ENCODE results near the gene ADSS1.

ADSS1 gene

DNA sequence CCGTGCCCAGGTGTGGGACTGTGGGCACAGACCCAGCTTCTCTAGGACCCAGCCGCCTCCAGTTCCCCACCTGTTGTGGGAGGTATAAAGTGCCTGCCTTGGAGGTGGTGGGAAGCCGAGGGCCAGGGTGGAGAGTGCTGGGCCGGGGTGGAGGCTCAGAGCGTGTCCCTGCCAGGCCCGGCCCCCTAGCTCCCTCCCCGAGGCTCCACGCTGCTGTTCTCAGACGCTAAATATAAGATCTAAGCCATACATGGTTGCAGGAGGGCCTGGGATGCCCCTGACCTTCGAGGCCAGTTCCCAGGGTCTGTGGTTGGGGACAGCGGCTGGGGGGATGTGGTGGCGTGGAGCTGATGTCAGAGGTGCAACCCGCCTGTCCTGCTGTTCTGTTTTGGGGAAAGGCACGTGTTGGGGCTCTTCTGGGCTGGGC is 23.8 kb upstream of the ADSS1 start:
- DNase-seq: no peak

DNA sequence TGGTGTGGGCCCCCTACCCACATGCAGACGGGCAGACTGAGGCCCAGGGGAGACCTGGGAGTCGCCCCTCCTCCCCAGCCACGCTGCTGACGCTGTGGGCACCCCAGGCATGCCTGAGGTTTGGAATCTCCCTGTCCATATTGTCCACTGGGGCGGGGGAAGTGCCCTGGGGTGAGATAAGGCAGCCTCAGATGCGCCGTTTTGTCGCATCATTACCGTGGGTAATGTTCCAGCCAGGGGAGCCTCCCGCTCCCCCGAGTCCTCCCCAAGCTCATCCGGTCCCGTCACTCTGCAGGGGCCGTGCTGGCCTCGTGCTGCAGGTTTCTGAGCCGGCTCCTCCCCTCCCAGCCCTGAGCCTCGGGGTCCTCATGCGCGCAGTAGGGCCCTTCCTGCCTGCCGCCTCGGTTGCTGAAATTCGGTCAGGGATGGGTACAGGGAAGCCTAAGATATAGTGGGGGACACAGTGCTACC is 23.2 kb upstream of the ADSS1 start:
- no peak for DNase-seq

DNA sequence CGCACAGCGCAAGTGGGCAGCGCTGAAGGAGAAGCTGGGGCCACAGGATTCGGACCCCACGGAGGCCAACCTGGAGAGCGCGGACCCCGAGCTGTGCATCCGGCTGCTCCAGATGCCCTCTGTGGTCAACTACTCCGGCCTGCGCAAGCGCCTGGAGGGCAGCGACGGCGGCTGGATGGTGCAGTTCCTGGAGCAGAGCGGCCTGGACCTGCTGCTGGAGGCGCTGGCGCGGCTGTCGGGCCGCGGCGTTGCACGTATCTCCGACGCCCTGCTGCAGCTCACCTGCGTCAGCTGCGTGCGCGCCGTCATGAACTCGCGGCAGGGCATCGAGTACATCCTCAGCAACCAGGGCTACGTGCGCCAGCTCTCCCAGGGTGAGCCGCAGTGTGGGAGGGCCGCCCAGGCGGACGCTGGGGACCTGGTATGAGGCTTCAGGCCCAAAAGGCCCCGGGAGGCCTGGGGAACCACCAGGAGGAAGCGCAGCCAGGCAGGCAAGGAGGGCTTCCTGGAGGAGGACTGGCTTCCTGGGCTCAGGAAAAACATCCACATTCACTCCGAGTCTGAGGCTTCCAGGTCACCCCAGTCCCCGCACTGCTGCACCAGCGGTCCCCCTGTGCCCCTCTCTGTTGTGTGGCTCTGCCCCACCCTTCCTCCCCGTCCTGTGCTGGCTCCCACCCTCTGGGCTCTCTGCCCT is 22.5 kb upstream of the ADSS1 start:
- DNase-seq: no peak

DNA sequence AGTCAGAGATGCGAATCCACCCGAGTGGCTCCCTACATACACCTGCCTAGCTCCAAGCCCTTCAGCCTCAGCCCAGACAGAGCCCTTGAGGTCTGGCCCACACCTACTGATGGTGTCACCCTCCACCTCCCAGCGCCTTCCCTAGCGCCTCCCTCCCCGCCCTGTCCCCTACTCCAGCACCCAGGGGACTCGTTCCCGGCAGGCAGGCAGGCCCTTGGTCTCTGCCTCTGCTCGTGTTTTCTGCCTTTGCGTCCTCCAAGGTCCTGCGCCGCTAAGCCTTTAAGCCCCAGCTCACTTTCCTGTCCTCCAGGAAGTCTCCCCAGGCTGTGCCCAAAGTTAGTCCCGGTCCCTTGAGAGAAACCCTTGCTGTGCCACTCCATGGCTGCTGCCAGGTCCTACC is 21.9 kb upstream of the ADSS1 start:
- DNase-seq: no peak

DNA sequence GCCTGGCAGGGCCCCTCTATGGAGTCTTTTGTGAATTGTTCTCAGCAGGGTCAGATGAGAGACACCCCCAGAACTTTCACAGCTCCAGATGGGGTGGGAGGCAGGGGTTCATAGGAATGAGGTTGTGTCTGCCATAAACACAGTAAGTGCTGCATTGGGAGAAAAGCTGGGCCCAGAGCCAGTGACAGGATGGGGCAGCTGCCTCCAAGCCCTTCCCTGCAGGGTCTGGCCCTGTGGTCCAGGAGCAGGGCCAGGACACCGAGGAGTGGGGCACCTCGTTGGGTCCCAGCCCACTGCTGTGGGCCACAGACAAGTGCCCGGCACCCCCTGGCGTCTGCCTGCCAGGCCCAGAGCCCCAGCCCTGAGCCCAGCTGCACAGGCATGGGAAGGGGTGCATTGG is 21.4 kb upstream of the ADSS1 start:
- DNase-seq: no peak

DNA sequence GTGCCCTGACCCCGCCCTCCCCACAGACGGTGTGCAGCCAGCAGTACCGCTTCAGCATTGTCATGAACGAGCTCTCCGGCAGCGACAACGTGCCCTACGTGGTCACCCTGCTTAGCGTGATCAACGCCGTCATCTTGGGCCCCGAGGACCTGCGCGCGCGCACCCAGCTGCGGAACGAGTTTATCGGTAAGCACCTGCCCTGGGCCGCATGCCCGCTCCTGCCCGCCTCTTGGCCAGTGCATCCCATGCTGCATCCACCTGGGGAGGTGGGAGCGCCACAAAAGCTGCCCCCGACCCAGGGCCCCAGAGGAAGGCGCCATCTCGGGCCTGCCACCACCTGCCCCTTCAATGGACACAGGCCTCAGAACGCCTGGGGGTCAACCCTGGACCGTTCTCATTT is 20.8 kb upstream of the ADSS1 start:
- DNase-seq: no peak

DNA sequence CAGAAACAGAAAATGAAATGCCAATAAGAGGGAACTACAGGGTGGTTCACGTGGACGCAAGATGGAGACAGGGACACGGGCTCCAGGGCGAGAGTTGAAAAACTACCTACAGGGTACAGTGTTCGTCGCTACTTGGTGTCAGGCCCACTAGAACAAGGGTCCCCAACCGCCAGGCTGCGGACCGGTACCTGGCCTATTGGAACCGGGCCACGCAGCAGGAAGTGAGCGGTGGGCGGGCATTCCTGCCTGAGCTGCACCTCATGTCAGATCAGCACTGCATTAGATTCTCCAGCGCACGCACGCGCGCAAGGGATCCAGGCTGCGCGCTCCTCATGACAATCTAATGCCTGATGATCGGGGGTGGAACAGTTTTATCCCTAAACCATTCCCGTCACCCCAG is 19.8 kb upstream of the ADSS1 start:
- no peak for DNase-seq

DNA sequence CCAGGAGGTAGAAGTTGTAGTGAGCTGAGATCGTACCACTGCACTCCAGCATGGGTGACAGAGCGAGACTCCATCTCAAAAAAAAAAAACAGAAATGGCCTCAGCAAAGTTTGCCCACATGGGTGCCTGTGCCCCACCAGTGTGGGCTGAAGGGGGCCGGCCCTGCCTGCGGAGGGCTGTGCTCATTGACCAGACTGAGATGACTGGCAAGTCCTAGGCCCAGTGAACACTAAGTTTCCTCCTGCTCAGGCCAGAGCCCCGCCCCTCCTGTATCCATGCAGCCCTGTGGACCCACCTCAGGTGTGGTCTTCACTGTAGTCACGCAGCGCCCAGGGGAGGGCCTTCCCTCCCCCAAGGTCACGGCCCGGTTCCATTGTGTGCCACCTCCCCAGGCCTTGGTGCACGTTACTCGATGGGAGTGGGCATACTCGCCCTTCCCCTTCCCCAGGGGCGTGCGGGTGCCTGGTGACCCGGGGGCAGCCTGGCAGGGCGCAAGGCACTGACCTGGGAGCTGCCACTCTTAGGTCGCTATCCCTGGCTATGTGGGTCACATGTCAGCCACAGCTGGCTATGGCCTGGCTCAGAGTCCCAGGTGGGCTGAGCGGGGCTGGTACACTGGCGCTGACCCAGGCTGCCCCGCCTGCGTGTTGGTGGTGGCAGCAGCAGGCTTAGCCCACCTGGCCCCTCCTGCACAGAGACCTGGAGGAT is 18.5 kb upstream of the ADSS1 start:
- DNase-seq: no peak

DNA sequence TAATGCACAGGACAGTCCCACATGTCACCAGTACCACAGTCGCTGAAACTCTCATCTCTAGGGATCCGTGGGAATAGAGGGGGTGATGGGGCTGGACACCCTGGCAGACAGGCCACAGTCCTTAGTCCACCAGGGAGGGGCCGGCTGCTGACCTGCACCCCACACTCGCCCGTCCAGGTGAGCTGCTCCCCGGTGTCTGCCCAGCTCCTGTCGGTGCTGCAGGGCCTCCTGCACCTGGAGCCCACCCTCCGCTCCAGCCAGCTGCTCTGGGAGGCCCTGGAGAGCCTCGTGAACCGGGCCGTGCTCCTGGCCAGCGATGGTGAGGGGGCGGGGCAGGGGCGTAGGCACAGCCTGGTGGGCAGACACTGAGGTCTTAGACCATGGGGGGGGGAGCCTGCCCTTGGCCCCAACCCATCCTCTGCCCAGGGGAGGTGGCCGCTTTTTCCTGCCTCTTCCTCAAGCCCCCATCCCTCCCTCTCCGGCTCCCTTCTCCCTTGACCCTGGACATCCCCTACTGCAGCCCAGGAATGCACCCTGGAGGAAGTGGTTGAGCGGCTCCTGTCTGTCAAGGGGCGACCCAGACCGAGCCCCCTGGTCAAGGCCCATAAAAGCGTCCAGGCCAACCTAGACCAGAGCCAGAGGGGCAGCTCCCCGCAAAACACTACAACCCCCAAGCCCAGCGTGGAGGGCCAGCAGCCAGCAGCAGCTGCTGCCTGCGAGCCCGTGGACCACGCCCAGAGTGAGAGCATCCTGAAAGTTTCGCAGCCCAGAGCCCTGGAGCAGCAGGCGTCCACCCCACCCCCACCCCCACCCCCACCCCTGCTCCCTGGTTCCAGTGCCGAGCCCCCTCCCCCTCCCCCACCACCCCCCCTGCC is 17.1 kb upstream of the ADSS1 start:
- DNase-seq: no peak

DNA sequence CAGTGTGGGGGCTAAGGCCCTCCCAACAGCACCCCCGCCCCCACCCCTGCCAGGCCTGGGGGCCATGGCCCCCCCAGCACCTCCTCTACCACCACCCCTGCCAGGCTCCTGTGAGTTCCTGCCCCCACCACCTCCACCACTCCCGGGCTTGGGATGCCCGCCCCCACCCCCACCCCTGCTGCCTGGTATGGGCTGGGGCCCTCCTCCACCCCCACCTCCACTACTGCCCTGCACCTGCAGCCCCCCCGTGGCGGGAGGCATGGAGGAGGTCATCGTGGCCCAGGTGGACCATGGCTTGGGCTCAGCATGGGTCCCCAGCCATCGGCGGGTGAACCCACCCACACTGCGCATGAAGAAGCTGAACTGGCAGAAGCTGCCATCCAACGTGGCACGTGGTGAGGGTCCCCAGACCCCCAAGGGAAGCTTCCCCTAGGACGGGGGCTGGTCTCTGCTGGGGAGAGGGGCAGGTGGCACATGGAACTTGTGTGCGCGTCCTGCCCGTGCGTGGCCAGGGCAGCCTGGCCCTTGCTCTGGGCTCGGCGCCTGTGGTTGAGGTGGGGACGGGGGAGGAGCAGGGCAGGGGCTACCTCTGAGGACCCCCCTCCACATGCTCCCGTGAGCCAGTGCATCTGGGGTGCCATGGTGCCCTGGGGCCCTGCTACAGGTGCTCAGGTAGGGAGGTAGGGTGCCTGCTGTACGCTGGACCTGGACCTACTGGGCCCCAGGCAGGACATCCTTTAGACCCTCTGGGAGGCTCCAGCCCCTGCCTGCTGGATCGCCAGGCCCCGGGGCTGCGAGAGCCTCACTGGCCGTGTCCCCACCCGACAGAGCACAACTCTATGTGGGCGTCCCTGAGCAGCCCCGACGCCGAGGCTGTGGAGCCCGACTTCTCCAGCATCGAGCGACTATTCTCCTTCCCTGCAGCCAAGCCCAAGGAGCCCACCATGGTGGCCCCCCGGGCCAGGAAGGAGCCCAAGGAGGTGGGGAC is 16.1 kb upstream of the ADSS1 start:
- no peak for DNase-seq

DNA sequence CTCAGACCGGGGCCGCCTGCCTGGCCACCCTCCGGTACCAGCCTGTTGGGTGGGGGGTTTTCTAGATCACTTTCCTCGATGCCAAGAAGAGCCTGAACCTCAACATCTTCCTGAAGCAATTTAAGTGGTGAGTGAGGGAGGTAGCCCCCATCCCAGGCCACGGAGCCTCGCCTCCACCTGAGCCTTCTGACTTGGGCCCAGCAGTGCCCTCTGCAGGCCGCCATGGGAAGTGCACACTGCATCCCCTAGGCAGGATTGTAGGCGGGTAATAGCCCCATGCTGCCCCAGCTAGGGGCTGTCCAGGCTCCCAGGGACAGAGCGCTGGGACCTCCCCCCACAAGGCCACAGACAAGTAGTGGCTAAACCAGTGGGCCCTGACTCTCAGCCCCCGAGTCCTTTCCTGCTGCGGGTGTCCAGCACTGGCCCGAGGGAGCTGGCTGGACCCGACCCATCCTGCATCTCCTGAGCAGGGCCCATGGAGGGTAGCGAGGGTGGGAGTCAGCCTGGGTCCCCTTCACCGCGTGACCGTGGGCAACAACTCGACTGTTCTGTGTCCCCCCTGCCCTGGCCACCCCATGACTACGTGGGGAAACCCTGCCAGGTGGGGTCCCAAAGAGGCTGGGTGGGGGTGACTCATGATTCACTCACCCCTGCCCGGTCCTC is 15.3 kb upstream of the ADSS1 start:
- DNase-seq: peak; percentile 66

DNA sequence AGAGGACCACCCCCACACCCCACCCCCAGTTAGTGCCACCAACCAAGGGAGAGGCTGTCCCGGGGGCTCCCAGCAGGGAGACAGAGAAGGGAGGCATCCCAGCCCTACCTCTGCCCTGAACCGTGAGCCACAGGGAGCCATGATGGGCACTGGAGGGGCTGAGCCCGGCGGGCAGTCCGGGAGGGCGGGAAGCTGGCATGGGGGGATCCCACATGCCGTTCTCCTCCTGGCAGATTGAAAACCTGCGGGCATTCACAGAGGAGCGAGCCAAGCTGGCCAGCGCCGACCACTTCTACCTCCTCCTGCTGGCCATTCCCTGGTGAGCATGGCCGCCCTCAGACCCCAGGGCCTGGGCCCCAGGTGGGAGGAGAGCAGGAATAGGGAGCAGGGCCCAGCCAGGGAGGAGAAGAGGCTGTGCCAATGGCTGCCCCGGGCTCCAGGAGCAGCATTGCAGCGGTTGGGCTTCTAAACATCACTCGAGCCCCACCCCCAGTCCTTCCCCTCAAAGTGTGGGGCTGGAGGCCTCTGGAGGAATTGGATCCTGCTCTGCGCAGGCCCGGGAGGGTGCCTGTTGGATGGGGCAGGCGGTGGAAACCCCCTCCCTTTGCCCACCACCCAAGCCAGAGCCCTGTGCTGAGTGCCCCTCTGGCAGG is 14.5 kb upstream of the ADSS1 start:
- DNase-seq: no peak

DNA sequence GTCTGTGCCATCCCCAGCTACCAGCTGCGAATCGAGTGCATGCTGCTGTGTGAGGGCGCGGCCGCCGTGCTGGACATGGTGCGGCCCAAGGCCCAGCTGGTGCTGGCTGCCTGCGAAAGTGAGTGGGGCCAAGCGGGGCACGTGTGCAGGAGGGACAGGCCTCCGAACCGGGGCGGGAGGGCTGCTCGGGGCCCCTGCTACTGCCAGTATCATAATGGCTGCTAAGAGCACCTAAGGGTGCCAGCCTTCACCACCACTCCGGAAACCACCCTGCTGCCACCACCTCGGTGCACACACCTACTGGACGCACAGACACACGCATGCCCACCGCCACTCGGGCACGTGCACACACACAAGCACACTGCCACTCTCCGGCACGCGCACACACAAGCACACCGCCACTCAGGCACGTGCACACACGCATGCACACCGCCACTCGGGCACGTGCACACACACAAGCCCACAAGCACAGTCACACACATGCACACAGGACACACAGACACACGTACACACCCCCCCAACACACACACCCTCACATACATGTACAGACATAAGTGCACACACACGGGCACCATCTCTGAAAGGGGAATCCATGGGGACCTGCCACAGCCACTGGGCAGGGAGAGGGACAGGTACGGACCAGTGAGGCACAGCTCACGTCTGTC is 13.8 kb upstream of the ADSS1 start:
- no peak for DNase-seq

DNA sequence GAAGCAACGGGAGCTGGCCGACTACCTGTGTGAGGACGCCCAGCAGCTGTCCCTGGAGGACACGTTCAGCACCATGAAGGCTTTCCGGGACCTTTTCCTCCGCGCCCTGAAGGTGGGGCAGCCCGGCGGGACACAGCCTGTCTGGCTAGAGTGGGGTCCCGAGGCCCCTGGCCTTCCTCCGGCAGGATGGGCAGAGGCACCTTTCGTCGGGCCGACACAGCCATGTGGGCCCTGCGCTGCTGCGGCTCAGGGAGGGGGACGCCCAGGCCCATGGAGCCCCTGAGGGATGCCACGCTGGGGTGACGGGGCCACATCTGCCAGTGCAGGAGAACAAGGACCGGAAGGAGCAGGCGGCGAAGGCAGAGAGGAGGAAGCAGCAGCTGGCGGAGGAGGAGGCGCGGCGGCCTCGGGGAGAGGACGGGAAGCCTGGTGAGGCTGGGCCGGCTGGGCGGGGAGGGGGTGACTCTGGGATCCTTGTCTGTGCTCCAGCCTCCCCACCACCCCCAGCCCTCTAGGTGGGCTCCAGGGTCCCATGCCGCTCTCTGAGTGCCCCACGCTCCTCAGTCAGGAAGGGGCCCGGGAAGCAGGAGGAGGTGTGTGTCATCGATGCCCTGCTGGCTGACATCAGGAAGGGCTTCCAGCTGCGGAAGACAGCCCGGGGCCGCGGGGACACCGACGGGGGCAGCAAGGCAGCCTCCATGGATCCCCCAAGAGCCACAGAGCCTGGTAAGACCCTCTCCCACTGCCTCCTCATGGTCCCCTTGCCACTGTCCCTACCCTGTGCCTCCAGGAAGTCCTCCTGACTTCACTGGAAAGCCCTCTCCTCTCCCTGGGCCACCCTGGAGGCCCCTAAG is 10.9 kb upstream of the ADSS1 start:
- DNase-seq: no peak

DNA sequence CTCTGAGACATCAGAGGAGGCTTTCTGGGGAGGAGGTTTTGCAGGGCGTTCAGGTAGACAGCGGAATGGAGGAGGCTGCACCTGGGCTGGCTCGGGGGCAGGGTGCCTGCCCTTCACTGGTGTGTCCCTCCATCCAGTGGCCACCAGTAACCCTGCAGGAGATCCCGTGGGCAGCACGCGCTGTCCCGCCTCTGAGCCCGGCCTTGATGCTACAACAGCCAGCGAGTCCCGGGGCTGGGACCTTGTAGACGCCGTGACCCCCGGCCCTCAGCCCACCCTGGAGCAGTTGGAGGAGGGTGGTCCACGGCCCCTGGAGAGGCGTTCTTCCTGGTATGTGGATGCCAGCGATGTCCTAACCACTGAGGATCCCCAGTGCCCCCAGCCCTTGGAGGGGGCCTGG is 10.0 kb upstream of the ADSS1 start:
- DNase-seq: no peak

DNA sequence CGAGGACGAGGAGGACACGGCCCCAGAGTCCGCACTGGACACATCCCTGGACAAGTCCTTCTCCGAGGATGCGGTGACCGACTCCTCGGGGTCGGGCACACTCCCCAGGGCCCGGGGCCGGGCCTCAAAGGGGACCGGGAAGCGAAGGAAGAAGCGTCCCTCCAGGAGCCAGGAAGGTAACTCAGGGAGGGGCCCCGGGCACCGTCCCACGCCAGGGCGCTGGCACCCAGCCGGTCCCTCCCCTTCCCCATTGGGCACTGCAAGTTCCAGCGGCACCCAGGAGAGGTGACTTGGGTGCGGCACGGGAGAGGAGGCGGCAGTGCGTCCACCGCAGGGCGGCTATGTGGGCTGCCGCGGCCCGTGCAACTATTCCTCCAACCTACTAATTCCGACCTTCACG is 9.3 kb upstream of the ADSS1 start:
- DNase-seq: no peak

DNA sequence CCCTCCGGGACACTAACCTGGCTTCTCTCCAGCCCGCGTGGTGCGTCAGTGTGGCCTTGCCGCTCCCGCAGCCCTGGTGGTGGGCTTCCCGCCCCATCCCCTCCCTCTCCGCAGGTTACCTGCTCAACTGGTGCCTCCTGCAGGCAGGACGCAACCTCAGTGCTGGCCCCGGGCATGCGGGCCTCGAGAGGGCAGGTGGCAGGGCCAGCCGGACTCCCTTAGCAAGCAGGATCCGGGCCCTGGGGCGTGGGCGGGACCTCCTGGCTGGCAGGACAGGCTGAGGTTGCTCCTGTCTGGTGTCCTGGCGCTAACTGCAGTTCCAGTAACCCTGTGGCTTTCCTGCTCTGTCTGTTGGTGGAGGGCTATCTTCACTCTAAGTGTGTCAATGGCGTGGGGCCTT is 8.6 kb upstream of the ADSS1 start:
- no peak for DNase-seq

DNA sequence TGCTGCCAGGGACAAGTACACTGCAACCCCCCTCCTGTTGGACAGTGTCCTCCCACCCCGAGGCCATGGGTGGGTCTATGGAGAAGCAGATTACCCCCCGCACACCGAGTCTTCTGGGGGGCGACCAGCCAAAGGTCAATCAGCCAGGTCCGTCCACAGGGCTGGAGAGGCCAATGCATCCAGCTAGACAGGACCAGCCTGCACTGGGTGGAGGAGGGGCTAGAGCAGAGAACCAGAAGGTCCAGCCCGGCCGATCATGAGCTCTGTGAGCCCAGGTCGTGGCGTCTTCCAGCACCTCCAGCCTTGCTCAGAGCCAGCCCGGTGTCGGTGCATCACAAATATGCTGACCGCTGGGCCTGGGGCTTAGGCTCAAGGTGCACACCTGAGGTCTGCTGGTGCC is 8.2 kb upstream of the ADSS1 start:
- DNase-seq: no peak

DNA sequence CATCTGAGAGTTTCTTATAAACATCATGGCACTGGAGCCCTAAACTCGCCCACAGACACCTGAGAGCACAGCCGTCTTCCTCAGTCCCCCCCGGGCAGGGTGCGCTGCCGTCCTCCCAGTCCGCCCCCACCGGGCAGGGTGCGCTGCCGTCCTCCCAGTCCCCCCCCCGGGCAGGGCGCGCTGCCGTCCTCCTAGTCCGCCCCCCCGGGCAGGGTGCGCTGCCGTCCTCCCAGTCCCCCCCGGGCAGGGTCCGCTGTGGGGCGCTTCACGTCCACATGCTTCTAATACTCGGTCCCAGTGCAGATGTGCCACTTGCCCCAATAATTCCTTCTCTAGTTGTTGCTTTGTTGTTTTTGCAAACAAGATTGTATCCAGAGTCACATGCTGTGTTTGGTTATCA is 6.9 kb upstream of the ADSS1 start:
- no peak for DNase-seq

DNA sequence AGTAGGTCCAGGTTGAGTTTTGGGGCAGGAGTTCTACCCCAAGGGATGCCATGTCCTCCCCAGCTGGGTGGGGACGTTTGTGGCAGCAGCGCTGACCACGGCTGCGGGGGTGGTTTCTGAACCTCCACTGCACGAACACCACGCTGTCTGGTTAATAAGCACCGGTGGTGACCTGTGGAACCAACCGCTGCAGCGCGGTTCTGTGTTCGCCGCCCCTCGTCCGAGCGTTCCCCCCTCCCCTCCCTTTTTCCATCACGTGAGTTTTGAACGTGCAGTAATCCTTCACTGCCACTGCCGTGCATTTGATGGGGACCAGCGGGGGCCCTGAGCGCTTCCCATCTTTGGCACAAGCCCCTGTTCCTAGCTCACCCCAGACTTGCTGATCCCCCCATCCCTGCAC is 6.4 kb upstream of the ADSS1 start:
- DNase-seq: no peak
